Measurements from ENCODE around the gene KCNC1.

Gene KCNC1

DNA sequence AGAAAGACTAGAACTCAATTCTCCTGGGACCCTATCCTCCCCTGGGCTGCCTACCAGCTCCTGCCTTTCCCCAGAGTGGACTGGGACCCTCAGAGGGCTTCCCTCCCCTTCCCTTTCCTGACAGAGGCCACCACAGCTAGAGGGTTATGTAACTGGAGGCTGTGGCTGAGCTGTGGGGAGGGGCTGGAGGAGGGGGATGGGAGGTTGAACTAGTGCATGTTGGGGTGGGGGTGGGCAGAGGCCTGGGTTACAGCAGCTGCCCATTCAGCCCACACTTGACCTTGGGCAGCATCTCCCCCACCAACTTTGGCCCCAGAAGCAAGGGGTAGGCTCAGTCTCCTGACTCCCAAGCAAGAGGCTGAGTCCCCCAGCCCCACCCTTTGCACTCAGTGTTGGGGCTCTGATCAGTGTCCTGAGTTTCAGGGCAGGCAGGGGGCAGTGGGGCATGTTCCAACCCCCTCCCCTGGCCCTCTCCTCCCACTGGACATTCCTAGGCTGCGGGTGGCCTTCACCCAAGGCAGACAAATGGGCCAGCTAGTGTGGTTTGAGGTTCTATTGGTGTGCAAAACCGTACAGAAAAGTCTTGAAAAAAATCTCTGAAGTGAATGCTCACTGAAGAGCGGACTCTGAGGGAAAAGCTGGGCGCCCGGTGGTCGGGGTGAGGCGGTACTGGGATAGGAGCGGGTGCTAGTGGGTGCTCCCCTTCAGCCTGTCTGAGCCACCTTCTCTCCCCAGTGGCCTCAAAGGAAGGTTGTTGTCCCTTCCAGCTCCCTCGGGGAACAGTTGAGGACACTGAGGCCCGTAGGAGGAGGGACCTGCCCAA, 3.8 kb downstream of the KCNC1 start:
- DNase-seq (ENCODE audit: low spot score), result no peak

DNA sequence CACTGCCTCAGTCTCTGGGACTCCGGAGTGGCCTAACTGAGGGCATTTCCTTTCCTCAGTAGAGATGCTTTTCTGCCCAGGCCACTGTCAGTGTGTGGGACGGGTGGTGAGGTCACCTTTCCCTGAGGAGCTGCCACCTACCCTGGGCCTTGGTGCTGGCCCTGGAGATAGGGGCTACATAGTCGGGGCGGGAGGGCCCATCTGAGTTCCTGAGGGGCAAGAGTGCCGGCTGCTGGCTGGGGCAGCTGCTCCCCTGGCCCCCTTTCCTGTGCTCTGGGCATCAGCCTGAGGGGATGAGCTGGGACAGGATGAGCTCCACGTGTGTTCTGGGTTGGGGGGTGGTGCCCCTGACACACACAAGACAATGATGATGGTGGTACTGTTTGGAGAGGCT, 5.4 kb downstream of the KCNC1 start:
- DNase-seq (ENCODE audit: low spot score), result no peak

DNA sequence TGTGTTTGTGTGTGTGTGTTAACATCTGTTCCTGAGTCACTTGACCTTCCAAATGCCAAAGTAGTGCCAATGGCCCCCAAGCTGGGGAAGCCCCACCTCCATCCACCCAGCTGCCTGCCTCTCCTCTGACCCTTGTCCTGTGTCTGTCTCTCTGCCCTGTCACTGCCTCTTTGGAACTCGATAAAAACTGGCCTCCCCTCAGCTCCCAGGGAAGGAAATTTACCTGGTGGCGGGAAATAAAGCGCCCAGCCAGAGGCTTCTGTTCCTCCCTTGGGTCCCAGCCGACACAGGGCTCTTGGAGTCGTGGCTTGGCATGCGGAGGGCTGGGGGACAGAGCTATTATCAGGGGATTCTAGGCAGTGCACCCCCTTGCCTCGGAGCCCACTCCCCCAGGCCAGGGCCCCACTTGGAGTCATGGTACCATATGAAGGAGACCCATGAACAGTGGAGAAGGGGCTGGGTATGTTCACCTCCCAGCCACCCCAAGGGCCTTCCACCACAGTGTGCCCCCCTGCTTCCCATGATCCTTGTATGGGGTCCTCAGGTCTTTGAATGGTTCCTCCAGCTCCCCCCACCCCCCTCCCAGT, 6.2 kb downstream of the KCNC1 start:
- no peak for DNase-seq (ENCODE audit: low spot score)

GRCh38 chr11:17741487-17741886, 6.9 kb downstream of the KCNC1 start:
- no peak for DNase-seq (ENCODE audit: low spot score)

DNA sequence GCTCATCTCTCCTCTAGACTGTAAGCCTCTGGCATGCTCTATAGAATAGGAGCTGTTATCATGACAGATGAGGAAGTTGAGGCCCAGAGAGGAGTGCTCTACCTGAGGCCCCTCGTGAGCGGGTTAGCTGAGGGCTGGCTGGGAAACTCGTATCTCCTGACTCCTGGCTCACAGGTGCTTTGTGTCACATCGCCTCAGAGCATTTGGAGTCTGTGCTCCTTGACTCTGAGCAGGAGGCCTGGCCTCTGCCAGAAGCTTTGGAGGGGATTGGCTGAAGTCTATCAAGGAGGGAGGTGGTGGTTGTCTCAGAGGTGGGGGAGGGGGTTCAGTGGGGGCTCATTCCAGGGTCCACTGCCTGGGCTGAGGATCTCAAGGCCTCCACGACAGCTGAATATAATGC, 7.4 kb downstream of the KCNC1 start:
- no peak for DNase-seq (ENCODE audit: low spot score)

GRCh38 chr11:17743026-17743807, 8.6 kb downstream of the KCNC1 start:
- no peak for DNase-seq (ENCODE audit: low spot score)

DNA sequence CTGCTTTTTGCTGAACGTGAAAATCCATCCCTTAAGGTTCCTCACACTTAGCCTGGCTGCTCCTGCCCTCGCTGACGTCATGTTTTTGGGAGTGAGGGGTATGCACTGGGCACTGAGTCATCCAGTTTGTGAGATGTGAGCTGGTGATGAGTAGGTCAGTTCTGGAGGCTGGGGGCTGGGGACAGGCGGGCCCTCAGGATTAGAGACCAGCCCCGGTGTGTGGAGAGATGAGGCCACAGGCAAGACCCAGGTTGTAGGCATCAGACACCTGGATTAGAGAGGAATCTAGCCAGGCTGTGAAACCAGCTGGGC, 9.2 kb downstream of the KCNC1 start:
- no peak for DNase-seq (ENCODE audit: low spot score)

DNA sequence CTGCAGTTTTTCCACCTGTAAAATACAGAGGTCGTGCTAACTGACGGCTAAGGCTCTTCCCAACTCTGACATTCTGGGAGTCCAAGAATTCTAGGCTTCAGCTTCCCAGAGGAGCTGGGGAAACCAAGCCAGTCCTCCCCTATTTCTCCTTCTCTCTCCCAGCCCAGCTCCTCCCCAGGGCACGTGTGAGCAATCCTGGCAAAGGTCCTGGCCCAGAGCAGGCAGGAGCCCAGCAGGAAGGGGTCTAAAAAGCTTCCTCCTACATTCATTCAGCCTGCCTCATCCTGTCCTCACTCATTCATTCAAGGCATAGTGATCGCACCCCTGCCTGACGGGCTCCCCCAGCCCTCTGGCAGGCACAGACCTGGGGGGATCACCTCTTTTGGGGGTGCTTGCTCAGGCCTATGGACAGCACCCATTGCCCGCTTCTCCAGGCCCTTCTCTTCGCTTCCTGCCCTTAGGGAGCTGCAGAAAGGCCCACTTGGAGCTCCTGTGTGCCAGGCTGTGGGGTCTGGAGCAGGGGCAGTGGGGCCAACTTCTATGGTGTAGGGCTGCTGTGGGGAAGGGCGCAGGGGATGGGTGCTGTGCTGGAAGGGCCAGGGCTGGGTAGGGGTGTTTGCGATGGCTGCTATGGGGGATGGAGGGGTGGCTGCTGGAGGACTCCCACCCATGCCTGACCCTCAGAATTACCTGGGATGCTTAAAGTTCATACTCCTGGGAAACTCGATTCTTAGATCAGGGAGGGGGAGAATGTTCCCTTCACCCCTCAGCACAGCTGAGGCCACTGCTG, 9.8 kb downstream of the KCNC1 start:
- DNase-seq (ENCODE audit: low spot score), result no peak

- DNase-seq (ENCODE audit: low spot score), result no peak
Measured at GRCh38 chr11:17745023-17745772, 10.6 kb downstream of the KCNC1 start.

DNA sequence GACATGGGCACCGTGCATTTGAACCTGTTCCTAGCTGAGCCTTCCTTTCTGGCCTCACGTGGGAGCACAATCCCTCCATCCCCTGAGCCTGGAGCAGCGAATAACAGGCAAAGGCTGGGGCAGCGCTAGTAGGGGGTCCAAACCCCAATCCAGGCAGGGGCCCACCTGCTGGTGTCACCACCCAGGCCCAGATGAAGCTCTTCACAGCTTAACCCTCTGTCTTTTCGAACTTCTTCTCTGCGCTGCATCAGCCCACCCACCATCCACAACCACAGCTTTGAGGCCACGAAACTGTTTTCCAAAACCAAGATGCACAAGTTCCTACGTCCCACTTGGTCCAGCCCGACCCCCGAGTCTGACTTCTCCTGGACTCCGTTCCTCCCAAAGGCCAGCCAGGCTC, 11.5 kb downstream of the KCNC1 start:
- DNase-seq (ENCODE audit: low spot score), result no peak

- no peak for DNase-seq (ENCODE audit: low spot score)
Measured at GRCh38 chr11:17747131-17747955, 12.8 kb downstream of the KCNC1 start.

DNA sequence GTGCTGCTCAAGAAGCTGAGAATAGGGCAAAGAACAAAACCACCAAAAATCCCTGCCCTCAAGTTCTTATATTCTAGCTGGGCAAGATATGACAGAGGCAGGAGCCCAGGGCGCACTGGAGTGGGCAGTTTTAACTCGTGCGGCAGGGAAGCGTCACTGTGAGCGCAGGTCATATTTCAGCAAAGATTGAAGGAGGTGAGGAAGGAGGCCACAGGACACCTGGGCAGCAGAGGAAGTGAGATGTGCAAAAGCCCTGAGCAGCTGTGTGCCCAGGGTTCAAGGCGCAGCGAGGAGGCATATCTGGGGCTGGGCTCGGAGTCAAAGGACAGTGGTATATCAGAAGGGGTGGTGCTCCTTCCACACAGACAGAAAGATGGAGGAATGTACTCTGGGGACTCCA, 13.5 kb downstream of the KCNC1 start:
- no peak for DNase-seq (ENCODE audit: low spot score)

DNA sequence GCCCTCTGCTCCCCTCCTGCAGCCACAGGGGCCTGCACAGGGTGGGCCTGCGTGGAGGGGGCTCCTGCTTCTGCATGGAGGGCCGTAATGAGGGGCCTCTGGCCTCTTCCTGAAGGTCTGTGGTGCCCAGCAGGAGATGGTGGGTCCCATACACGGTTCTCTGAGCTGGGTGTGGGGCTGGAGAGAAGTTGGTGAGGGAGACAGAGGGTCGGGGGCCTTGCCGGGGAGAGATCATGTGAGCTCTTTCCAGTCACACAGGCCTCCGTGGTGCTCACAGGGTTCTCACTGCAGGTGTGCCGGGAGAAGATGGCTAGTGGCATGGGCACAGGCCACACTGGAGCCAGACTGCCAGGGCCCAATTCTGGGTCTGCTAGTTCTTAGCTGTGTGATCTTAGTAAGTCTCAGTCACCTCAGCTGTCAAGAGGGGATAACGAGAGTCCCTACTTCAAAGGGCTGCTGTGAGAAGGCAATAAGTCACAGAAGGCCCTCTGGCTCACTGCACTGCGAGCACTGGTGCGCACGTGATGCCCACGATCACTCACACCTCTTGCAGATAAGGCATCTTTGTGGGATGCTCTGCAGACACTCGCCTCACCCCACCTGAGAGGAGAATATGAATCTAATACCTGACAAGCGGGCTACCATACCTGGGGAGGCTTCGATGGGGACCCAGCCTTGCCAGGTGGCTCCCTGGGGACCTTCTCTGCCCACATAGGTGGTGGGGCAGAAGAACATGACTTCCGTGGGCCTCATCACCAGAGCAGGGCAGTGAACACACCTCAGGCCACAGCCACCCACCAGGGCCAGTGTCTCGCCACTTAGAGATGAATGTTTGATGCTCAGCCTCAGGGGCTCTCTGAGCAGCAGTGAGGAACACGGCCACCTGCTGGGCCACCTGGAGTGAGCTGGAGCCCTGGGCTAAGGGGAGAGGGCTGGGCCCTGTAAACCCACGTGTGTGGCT, 14.5 kb downstream of the KCNC1 start:
- no peak for DNase-seq (ENCODE audit: low spot score)

DNA sequence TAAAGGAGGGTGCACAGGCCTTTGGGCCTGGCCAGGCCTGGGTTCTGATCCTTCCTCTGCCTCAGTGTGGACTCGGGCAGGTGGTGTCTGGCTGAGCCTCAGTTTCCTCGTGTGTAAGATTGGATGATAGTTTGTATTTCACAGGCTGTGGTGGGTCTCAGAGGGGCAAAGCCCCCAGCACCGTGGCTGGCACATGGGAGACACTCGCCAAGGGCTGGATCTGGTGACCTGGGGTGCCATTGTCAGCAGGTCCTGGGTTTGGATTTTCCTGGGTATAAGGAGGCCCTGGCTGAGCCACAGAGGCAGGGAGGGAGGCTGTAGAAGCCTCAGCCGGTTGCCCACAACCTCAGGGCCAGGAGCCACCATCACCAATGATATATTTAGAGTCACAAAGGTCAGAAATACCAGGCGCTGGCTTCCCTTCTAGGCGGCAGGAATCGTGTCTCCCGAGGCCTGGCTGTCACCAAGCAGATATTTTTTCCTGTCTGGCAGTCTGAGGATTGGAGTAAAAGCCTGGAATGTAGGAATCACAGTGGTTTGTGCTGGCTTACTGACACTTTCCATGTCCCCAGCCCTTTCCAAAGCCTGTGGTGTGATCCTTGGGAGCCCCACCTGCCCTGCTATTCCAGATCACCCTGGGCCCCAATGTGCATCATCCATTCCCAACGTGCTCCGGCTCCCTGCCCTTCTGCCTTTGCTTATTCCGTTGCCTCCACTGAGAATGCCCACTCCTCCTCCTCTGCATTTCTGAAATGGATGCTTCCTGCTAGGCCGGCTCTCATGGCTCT, 15.6 kb downstream of the KCNC1 start:
- DNase-seq (ENCODE audit: low spot score), result no peak

DNA sequence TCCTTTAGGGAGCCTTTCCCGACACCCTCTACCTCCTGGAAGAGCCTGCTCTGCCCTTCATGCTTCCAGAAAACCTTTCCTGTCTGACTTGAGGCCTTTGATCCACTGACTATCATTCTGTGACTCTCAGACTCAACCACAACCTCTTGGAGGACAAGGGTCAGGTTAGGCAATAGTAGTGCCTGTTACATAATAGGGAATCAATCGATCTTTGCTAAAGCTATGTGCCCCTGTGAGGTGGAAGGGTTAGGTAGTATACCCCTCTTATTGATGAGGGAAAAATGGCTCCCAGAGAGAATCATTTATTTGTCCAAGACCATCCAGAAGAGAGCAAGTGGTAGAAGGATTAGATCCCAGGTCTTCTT, 16.2 kb downstream of the KCNC1 start:
- no peak for DNase-seq (ENCODE audit: low spot score)

DNA sequence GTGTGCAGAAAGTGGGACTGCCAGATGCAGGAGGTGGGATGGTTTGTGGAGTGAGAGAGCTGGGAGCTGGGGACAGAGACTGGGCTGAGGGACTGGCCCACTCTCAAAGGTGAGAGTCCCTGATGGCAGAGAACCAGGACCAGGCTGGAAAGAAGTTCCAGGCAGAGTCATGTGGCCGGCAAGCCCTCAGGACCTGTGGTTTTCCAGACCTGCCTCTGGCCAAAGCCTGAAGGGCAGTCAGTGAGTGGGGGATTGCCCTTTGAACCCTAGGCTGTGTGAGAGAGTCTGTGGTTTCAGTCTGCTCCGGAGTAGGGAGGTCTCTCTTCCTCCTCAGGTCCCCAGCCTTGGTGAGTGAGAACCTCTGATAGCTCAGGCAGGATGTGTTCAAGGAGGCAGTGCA, 17.0 kb downstream of the KCNC1 start:
- DNase-seq (ENCODE audit: low spot score), result no peak

DNA sequence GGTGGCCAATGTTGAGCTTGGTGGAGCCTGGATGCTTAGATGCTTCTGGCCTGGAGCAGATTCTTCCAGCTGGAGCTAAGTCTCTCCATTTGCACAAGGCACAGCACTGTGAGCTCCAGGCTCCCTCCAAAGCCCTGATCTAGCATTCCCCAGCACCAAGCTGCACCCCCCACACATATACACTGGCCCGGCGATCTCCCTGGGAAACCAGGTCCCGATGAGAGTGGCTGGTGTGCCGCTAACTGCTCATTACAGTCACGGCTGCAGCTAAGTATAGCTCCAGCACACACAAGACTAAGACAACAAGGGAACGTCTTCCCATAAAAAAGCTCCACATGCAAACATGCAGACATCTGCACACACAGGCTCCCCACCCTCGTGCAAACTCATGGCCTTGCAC, 17.6 kb downstream of the KCNC1 start:
- no peak for DNase-seq (ENCODE audit: low spot score)

GRCh38 chr11:17753153-17753552, 18.6 kb downstream of the KCNC1 start:
- DNase-seq (ENCODE audit: low spot score), result no peak

GRCh38 chr11:17753641-17754040, 19.1 kb downstream of the KCNC1 start:
- DNase-seq (ENCODE audit: low spot score), result no peak

Data from ecto neural progenitor cell (in vitro differentiated cells).